H1 (cell line): ENCODE measurements around the gene GHRHR. TPM values are rescaled to one million over a fixed set of nuclear protein-coding genes. Genes with fewer than 3 reads are reported as not detected.

ENCODE experiments used
- ASH2L ChIP-seq: fragments of 200-600, 300-600 bp; sonication (generic); IDR thresholded peaks from one replicate; pipeline ENCODE4 v1.7.1; 2017; ENCODE audit warnings: low read length
- BCL11A ChIP-seq, 2 experiments: IDR thresholded peaks; one replicate each; pipeline ENCODE4 v1.6.1; 2011; ENCODE audit warnings: low read depth in 2 of 2, low read length in 2 of 2, mild to moderate bottlenecking in 2 of 2
- CBX5 ChIP-seq: fragments of 300-800, 300-1000 bp; sonication (generic); IDR thresholded peaks from 2 replicates; pipeline ENCODE4 v1.7.1; 2016; ENCODE audit warnings: antibody characterized with exemption, low read length, low read depth
- CBX8 ChIP-seq: fragments of 300-800, 300-1000 bp; sonication (generic); IDR thresholded peaks from 2 replicates; pipeline ENCODE4 v1.7.1; 2016; ENCODE audit warnings: low read depth, low read length, borderline replicate concordance
- CEBPB ChIP-seq: IDR thresholded peaks from 2 replicates; pipeline ENCODE4 v1.6.1; 2012; ENCODE audit warnings: low read depth, low read length
- CHD1 ChIP-seq: IDR thresholded peaks from 2 replicates; pipeline ENCODE4 v1.6.1; 2012; ENCODE audit warnings: low read depth, low read length, improper control_type of control experiment
- EZH2 ChIP-seq: fragments of 200-600 bp; sonication (generic); IDR thresholded peaks from 2 replicates; pipeline ENCODE4 v1.7.1; 2012; ENCODE audit warnings: low read depth, mild to moderate bottlenecking, moderate library complexity, low read length, inconsistent platforms; ENCODE audit not compliant: severe bottlenecking
- FOSL1 ChIP-seq: IDR thresholded peaks from 2 replicates; pipeline ENCODE4 v1.6.1; 2011; ENCODE audit warnings: mild to moderate bottlenecking, low read depth, low read length, moderate library complexity; ENCODE audit not compliant: insufficient read depth
- GABPA ChIP-seq: IDR thresholded peaks from 2 replicates; pipeline ENCODE4 v1.6.1; 2011; ENCODE audit warnings: mild to moderate bottlenecking, low read length, moderate library complexity, borderline replicate concordance; ENCODE audit not compliant: insufficient read depth
- NANOG ChIP-seq: IDR thresholded peaks from 2 replicates; pipeline ENCODE4 v1.6.1; 2011; ENCODE audit warnings: low read length, low read depth, mild to moderate bottlenecking, inconsistent platforms; ENCODE audit not compliant: insufficient read depth, poor library complexity, severe bottlenecking
- NRF1 ChIP-seq: IDR thresholded peaks from 2 replicates; pipeline ENCODE4 v1.6.1; 2011; ENCODE audit warnings: mild to moderate bottlenecking, low read depth, low read length, improper control_type of control experiment
- RFX5 ChIP-seq: IDR thresholded peaks from 2 replicates; pipeline ENCODE4 v1.6.1; 2011; ENCODE audit warnings: low read depth, low read length, improper control_type of control experiment, borderline replicate concordance
- SIRT6 ChIP-seq: IDR thresholded peaks from one replicate; pipeline ENCODE4 v1.7.1; 2012; ENCODE audit warnings: low read length, inconsistent platforms
- SUZ12 ChIP-seq: fragments of 200-600 bp; sonication (generic); IDR thresholded peaks from 2 replicates; pipeline ENCODE4 v1.6.1; 2012; ENCODE audit warnings: mild to moderate bottlenecking, inconsistent platforms, low read length, moderate library complexity, mixed read lengths
- TAF7 ChIP-seq: optimal IDR thresholded peaks from 2 replicates; pipeline ENCODE3; 2011; ENCODE audit warnings: low read depth, mild to moderate bottlenecking, inconsistent platforms, low read length, moderate library complexity, borderline replicate concordance
- TCF12 ChIP-seq: IDR thresholded peaks from 2 replicates; pipeline ENCODE4 v1.6.1; 2011; ENCODE audit warnings: low read depth, mild to moderate bottlenecking, low read length
- YY1 ChIP-seq: IDR thresholded peaks from 2 replicates; pipeline ENCODE4 v1.6.1; 2011; ENCODE audit warnings: low read depth, mild to moderate bottlenecking, low read length
- ZNF274 ChIP-seq: IDR thresholded peaks from 2 replicates; pipeline ENCODE4 v1.7.0; 2012; ENCODE audit warnings: low read length, borderline replicate concordance; ENCODE audit errors: extremely low read depth
- polyA plus RNA-seq, 7 experiments: library from polyadenylated mRNA; depleted of rRNA in 3 of 7; stranded (reverse) in 5 of 7; unstranded in 2 of 7; fragments of >200 nt in 5 of 7; fragments of 200-250 nt in 2 of 7; gene quantifications; 1 replicate in 5 of 7; 2 replicates in 1 of 7; 4 replicates in 1 of 7; pipeline versions ENCODE4 v1.2.1 to v1.2.3, GENCODE V29; 2011 to 2013; ENCODE audit warnings: missing spikeins in 2 of 7, mixed read lengths in 2 of 7
- total RNA-seq: library from RNA; stranded (reverse); fragmentation: NEBNext Ultra II Directional; extraction: Animal tissue kit (Norgen Biotek cat#: 25700); gene quantifications from 2 replicates; pipeline ENCODE4 v1.2.1, GENCODE V29; 2021
- TF ChIP-seq, protein P1 (sequence below), 3 experiments: IDR thresholded peaks; 1 replicate in 2 of 3; 2 replicates in 1 of 3; pipeline versions ENCODE4 v1.5.1 to v1.6.1; 2011; ENCODE audit warnings: low read length in 3 of 3, mild to moderate bottlenecking in 3 of 3, inconsistent platforms in 2 of 3, low read depth in 1 of 3, moderate library complexity in 1 of 3; ENCODE audit not compliant: insufficient read depth in 1 of 3; ENCODE audit errors: control extremely low read depth in 1 of 3
- TF ChIP-seq, protein P2 (sequence below): IDR thresholded peaks from 2 replicates; pipeline ENCODE4 v1.6.1; 2011; ENCODE audit warnings: low read length, improper control_type of control experiment

GHRHR gene
- total and polyA plus RNA-seq, 2 of the 8 experiments (the other 6 are each of a cell fraction or from before 2014, with no cell fraction given) = 0.60 to 6.5 TPM

DNA sequence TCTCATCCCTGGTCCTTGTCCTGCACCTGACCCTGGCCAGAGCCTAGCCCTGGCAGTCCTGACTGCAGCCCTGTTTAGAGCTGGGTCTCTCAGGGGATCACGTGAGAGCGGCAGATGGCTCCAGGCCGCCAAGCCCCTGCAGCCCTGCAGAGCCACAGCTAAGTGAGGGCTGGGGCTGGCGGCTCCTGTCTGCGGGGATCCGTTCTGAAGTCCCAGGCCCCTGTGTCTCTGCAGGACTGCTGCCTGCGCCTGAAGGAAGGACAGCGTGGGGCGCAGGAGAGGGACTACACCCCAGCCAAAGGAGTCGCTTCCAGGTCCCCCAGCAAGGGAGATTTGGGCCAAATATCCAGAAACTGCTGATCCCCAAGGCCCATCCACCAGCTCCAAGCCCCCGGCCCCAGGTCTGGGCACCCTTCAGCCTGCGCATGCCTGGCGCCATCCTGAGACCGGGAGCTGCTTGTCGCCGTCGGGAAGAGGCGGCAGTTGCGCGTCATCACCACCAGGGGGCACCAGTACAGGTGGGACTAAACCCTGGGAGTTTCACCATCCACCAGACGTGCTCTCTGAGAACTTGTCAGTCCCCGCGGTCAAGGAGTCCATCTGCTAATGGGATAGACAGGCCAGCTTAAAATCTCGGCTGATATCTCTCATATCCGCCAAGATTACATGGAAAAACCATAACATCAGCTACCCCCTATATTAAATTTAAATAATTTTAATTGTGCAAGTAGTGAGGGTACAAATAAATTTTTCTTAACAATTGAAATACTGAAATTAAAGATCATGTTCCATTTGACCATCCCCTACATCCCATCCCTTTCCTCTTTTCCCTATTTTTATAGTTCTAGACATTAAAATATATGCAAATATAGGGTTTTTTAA lies 25.1 kb upstream of the GHRHR start (continued):
- peak; percentile 89 for TF ChIP-seq ASH2L
- TF ChIP-seq EZH2 = no peak
- no peak for TF ChIP-seq FOSL1
- TF ChIP-seq CBX8 = no peak
- peak; percentile 73 for TF ChIP-seq NRF1
- TF ChIP-seq ZNF274 = no peak
- peak; percentile 73; the same call in 1 of the 2 replicates for TF ChIP-seq YY1
- TF ChIP-seq SIRT6 = no peak
- peak; percentile 26; the same call in 1 of the 2 replicates for TF ChIP-seq CEBPB
- TF ChIP-seq TAF7 = no peak
- TF ChIP-seq CHD1 = no peak
- TF ChIP-seq RFX5 = no peak
- TF ChIP-seq, protein P1, sequence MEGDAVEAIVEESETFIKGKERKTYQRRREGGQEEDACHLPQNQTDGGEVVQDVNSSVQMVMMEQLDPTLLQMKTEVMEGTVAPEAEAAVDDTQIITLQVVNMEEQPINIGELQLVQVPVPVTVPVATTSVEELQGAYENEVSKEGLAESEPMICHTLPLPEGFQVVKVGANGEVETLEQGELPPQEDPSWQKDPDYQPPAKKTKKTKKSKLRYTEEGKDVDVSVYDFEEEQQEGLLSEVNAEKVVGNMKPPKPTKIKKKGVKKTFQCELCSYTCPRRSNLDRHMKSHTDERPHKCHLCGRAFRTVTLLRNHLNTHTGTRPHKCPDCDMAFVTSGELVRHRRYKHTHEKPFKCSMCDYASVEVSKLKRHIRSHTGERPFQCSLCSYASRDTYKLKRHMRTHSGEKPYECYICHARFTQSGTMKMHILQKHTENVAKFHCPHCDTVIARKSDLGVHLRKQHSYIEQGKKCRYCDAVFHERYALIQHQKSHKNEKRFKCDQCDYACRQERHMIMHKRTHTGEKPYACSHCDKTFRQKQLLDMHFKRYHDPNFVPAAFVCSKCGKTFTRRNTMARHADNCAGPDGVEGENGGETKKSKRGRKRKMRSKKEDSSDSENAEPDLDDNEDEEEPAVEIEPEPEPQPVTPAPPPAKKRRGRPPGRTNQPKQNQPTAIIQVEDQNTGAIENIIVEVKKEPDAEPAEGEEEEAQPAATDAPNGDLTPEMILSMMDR (IDR thresholded peaks at IDR 0.05; ENCODE audit: control extremely low read depth in 1 of 3, insufficient read depth in 1 of 3, low read depth in 1 of 3, low read length in 3 of 3) = peak; percentile 96 to 100 (median 99)
- TF ChIP-seq CBX5 = no peak
- TF ChIP-seq TCF12 = 0 out of 2 replicates have a peak, but pooled peaks have one; percentile 10
- no peak for TF ChIP-seq SUZ12
- TF ChIP-seq, protein P2, sequence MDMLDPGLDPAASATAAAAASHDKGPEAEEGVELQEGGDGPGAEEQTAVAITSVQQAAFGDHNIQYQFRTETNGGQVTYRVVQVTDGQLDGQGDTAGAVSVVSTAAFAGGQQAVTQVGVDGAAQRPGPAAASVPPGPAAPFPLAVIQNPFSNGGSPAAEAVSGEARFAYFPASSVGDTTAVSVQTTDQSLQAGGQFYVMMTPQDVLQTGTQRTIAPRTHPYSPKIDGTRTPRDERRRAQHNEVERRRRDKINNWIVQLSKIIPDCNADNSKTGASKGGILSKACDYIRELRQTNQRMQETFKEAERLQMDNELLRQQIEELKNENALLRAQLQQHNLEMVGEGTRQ = peak; percentile 75
- TF ChIP-seq GABPA = no peak
- TF ChIP-seq BCL11A (IDR thresholded peaks at IDR 0.05; ENCODE audit: low read depth in 2 of 2, low read length in 2 of 2) = no peak
- peak; percentile 21 for TF ChIP-seq NANOG
